Hepatocyte (in vitro differentiated cells): ENCODE data around the gene RAB29. TPM values are rescaled to one million over a fixed set of nuclear protein-coding genes. Genes with fewer than 3 reads are reported as not detected.

Experiments used
- DNase-seq: peaks from one replicate; pipeline ENCODE4 v3.0.0-alpha.2; 2016; ENCODE audit warnings: low spot score
- H2AFZ ChIP-seq: fragments of 200-600 bp; sonication (generic); 2 replicates; pipeline ENCODE4 v1.6.0; 2016; ENCODE audit warnings: antibody characterized with exemption, mild to moderate bottlenecking
- H3K27ac ChIP-seq: fragments of 200-600 bp; sonication (generic); 2 replicates; pipeline ENCODE4 v1.5.1; 2016; ENCODE audit warnings: mild to moderate bottlenecking
- H3K27me3 ChIP-seq: fragments of 200-600 bp; sonication (generic); 2 replicates; pipeline ENCODE4 v1.6.1; 2016
- H3K36me3 ChIP-seq: fragments of 200-600 bp; sonication (generic); replicated peaks from 2 replicates; pipeline ENCODE4 v1.5.1; 2016; ENCODE audit warnings: low read depth; ENCODE audit not compliant: insufficient read depth
- H3K4me1 ChIP-seq: fragments of 200-600 bp; sonication (generic); 2 replicates; pipeline ENCODE4 v1.5.1; 2016; ENCODE audit warnings: mild to moderate bottlenecking, moderate library complexity; ENCODE audit not compliant: insufficient read depth
- H3K4me2 ChIP-seq: fragments of 200-600 bp; sonication (generic); 2 replicates; pipeline ENCODE4 v1.6.0; 2016
- H3K4me3 ChIP-seq: fragments of 200-600 bp; sonication (generic); 2 replicates; pipeline ENCODE4 v1.5.1; 2016; ENCODE audit warnings: mild to moderate bottlenecking
- H3K79me2 ChIP-seq: fragments of 200-600 bp; sonication (generic); 2 replicates; pipeline ENCODE4 v1.6.0; 2017; ENCODE audit warnings: mild to moderate bottlenecking
- H3K9me2 ChIP-seq: fragments of 200-600 bp; sonication (generic); replicated peaks from 2 replicates; pipeline ENCODE4 v1.6.0; 2017; ENCODE audit warnings: mild to moderate bottlenecking; ENCODE audit not compliant: insufficient read depth
- H3K9me3 ChIP-seq: fragments of 200-600 bp; sonication (generic); 2 replicates; pipeline ENCODE4 v1.5.1; 2016; ENCODE audit warnings: low read depth, mild to moderate bottlenecking
- H4K20me1 ChIP-seq: fragments of 200-600 bp; sonication (generic); 2 replicates; pipeline ENCODE4 v1.6.0; 2016; ENCODE audit warnings: mild to moderate bottlenecking; ENCODE audit not compliant: insufficient read depth, poor library complexity, severe bottlenecking
- CTCF ChIP-seq: fragments of 200-600 bp; sonication (generic); IDR thresholded peaks from 2 replicates; pipeline ENCODE4 v1.5.1; 2016; ENCODE audit warnings: antibody characterized with exemption, mild to moderate bottlenecking; ENCODE audit not compliant: poor library complexity
- EZH2 ChIP-seq: fragments of 200-600 bp; sonication (generic); IDR thresholded peaks from 2 replicates; pipeline ENCODE4 v1.6.1; 2016; ENCODE audit warnings: antibody characterized with exemption, mild to moderate bottlenecking, borderline replicate concordance
- EZH2phosphoT487 ChIP-seq: fragments of 200-600 bp; sonication (generic); IDR thresholded peaks from one replicate; pipeline ENCODE4 v1.6.1; 2018; ENCODE audit warnings: antibody characterized with exemption, mild to moderate bottlenecking, low read depth, moderate library complexity; ENCODE audit not compliant: unreplicated experiment, severe bottlenecking
- WGBS: methylation state at CpG from one replicate; pipeline ENCODE4 v1.1.6; 2016; ENCODE audit warnings: low lambda C conversion rate; ENCODE audit errors: missing lambda C conversion rate; 5-methylcytosine and 5-hydroxymethylcytosine counted together
- polyA plus RNA-seq: library from polyadenylated mRNA; unstranded; fragments of >200 nt; fragmentation: Nextera tagmentation; extraction: Ambion mirVana; gene quantifications from 2 replicates; pipeline ENCODE4 v1.2.1, GENCODE V29; 2016
- total RNA-seq: library from RNA; depleted of rRNA; stranded (reverse); fragments of >200 nt; gene quantifications from 2 replicates; pipeline ENCODE4 v1.2.3, GENCODE V29; 2014

RAB29 gene
- total and polyA plus RNA-seq, 2 experiments from 2014 or later = 33.3 to 47.5 TPM

- Histone ChIP-seq H3K4me3 (no peak overlapping the region), H3K36me3 (no peaks in the 10 kb centered on the region), H3K27ac (peak overlapping the region; percentile 4), H3K9me3 (no peaks in the 10 kb centered on the region), H3K9me2 (no peaks in the 10 kb centered on the region), H3K79me2 (peaks cover 98% of the 10 kb centered on the region), H2AFZ (no peak overlapping the region), H3K4me1 (peaks cover 21% of the 10 kb centered on the region), H4K20me1 (peaks cover 75% of the 10 kb centered on the region), H3K4me2 (peak overlapping the region; percentile 28), H3K27me3 (no peaks in the 10 kb centered on the region)
- no peak for DNase-seq
- 57% methylated on average over 1 of the region's 1 CpG for WGBS
- TF ChIP-seq CTCF (no peak), EZH2phosphoT487 (no peak), EZH2 (no peak)
Observed at GRCh38 chr1:205741681-205742080, 33.6 kb downstream of the RAB29 start.

GRCh38 chr1:205739348-205740160 is 35.7 kb downstream of the RAB29 start:
- Histone ChIP-seq H3K36me3 (no peaks in the 10 kb centered on the region), H3K27ac (no peak overlapping the region), H3K4me2 (no peak overlapping the region), H3K4me1 (peaks cover 15% of the 10 kb centered on the region), H3K79me2 (peaks cover 98% of the 10 kb centered on the region), H3K4me3 (no peak overlapping the region), H3K9me2 (no peaks in the 10 kb centered on the region), H3K9me3 (no peaks in the 10 kb centered on the region), H4K20me1 (peaks cover 72% of the 10 kb centered on the region), H2AFZ (no peak overlapping the region), H3K27me3 (no peaks in the 10 kb centered on the region)
- DNase-seq = no peak
- 66% methylated on average over 5 of the region's 5 CpGs for WGBS
- TF ChIP-seq EZH2phosphoT487 (no peak), EZH2 (no peak), CTCF (no peak)

GRCh38 chr1:205735218-205735617 is 40.1 kb downstream of the RAB29 start:
- Histone ChIP-seq H4K20me1 (peaks cover 77% of the 10 kb centered on the region), H3K4me1 (peaks cover 5% of the 10 kb centered on the region), H3K9me3 (no peaks in the 10 kb centered on the region), H3K4me3 (no peak overlapping the region), H3K36me3 (no peaks in the 10 kb centered on the region), H2AFZ (no peak overlapping the region), H3K9me2 (no peaks in the 10 kb centered on the region), H3K27ac (no peak overlapping the region), H3K79me2 (peaks cover 100% of the 10 kb centered on the region), H3K27me3 (no peaks in the 10 kb centered on the region), H3K4me2 (no peak overlapping the region)
- WGBS = 90% methylated on average over 1 of the region's 1 CpG
- TF ChIP-seq CTCF (no peak), EZH2 (no peak), EZH2phosphoT487 (no peak)
- no peak for DNase-seq
